ENCODE measurements around the gene GLIS2. TPM values are rescaled to one million over a fixed set of nuclear protein-coding genes. Genes with fewer than 3 reads are reported as not detected.

GLIS2 gene
- total and polyA plus RNA-seq, 4 donors: 0.68 to 1.4 (median 1.1) TPM

DNA sequence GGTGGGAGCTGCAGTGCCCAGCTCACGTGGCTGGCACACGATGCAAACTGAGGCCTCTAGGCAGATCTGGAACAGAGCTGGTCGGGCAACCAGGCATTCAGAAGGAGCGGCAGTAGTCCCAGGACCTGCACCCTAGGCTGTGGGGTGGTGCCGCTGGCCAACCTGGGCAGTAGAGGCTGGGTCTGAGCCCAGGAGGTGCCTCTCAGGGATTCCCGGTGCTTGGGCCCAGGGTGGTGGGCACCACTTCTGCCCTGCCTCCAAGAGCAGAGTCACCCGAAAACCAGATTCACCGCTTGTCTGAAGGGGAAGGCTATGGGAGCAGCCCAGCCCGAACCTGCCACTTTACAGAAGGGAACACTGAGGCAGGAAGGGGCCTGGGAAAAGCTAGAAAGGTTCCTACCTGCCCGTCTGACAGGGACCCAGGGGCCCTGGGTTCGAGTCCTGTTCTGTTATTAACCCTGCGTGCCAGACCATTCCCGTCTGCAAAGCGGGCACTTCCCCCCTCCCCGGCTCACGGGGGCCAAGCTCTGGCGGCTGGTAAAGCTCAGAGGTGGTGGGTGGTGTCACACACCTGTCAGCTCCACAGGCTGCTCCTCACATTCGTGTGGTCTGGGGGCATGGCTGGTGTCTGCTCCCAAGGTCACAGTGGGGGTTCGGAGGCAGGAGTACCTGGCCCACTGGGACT lies 16.9 kb downstream of the GLIS2 start:
- Histone ChIP-seq H3K36me3 (ENCODE audit: control insufficient read depth in 4 of 4, insufficient read depth in 3 of 4, low read depth in 1 of 4, low read length in 3 of 4) (peaks cover 0 to 2% (median 0%) of the 10 kb centered on the region in 4 donors), H3K4me3 (ENCODE audit: low read depth in 1 of 3, low read length in 3 of 3) (no peak overlapping the region), H3K9ac (ENCODE audit: low read depth in 1 of 2, low read length in 2 of 2) (no peak overlapping the region), H3K4me1 (ENCODE audit: control insufficient read depth in 4 of 4, insufficient read depth in 4 of 4, low read length in 3 of 4) (peaks cover 5 to 18% (median 11%) of the 10 kb centered on the region in 4 donors), H3K27ac (ENCODE audit: low read depth in 1 of 2, low read length in 2 of 2) (no peak overlapping the region), H3K9me3 (ENCODE audit: control insufficient read depth in 4 of 4, low read length in 3 of 4) (no peaks in the 10 kb centered on the region), H3K27me3 (ENCODE audit: control insufficient read depth in 4 of 4, insufficient read depth in 4 of 4, low read length in 3 of 4) (no peaks in the 10 kb centered on the region)
- TF ChIP-seq, protein P1, sequence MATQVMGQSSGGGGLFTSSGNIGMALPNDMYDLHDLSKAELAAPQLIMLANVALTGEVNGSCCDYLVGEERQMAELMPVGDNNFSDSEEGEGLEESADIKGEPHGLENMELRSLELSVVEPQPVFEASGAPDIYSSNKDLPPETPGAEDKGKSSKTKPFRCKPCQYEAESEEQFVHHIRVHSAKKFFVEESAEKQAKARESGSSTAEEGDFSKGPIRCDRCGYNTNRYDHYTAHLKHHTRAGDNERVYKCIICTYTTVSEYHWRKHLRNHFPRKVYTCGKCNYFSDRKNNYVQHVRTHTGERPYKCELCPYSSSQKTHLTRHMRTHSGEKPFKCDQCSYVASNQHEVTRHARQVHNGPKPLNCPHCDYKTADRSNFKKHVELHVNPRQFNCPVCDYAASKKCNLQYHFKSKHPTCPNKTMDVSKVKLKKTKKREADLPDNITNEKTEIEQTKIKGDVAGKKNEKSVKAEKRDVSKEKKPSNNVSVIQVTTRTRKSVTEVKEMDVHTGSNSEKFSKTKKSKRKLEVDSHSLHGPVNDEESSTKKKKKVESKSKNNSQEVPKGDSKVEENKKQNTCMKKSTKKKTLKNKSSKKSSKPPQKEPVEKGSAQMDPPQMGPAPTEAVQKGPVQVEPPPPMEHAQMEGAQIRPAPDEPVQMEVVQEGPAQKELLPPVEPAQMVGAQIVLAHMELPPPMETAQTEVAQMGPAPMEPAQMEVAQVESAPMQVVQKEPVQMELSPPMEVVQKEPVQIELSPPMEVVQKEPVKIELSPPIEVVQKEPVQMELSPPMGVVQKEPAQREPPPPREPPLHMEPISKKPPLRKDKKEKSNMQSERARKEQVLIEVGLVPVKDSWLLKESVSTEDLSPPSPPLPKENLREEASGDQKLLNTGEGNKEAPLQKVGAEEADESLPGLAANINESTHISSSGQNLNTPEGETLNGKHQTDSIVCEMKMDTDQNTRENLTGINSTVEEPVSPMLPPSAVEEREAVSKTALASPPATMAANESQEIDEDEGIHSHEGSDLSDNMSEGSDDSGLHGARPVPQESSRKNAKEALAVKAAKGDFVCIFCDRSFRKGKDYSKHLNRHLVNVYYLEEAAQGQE (IDR thresholded peaks at IDR 0.05): no peak
- TF ChIP-seq RAD21 (IDR thresholded peaks at IDR 0.05) (no peak), NR2F2 (IDR thresholded peaks at IDR 0.05) (no peak), FOXA1 (IDR thresholded peaks at IDR 0.05) (no peak), SP1 (IDR thresholded peaks at IDR 0.05) (no peak), HNF4G (IDR thresholded peaks at IDR 0.05) (no peak), YY1 (IDR thresholded peaks at IDR 0.05) (no peak), TAF1 (conservative IDR thresholded peaks at IDR 0.05) (no peak), JUND (IDR thresholded peaks at IDR 0.05) (no peak)
- TF ChIP-seq, protein P2, sequence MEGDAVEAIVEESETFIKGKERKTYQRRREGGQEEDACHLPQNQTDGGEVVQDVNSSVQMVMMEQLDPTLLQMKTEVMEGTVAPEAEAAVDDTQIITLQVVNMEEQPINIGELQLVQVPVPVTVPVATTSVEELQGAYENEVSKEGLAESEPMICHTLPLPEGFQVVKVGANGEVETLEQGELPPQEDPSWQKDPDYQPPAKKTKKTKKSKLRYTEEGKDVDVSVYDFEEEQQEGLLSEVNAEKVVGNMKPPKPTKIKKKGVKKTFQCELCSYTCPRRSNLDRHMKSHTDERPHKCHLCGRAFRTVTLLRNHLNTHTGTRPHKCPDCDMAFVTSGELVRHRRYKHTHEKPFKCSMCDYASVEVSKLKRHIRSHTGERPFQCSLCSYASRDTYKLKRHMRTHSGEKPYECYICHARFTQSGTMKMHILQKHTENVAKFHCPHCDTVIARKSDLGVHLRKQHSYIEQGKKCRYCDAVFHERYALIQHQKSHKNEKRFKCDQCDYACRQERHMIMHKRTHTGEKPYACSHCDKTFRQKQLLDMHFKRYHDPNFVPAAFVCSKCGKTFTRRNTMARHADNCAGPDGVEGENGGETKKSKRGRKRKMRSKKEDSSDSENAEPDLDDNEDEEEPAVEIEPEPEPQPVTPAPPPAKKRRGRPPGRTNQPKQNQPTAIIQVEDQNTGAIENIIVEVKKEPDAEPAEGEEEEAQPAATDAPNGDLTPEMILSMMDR (IDR thresholded peaks at IDR 0.05; ENCODE audit: low read depth, low read length, missing input control): no peak
- TF ChIP-seq, protein P3, sequence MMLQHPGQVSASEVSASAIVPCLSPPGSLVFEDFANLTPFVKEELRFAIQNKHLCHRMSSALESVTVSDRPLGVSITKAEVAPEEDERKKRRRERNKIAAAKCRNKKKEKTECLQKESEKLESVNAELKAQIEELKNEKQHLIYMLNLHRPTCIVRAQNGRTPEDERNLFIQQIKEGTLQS (IDR thresholded peaks at IDR 0.05): no peak
- WGBS: 79% methylated on average over 19 of the region's 19 CpGs
- no peak for DNase-seq (ENCODE audit: low spot score)

DNA sequence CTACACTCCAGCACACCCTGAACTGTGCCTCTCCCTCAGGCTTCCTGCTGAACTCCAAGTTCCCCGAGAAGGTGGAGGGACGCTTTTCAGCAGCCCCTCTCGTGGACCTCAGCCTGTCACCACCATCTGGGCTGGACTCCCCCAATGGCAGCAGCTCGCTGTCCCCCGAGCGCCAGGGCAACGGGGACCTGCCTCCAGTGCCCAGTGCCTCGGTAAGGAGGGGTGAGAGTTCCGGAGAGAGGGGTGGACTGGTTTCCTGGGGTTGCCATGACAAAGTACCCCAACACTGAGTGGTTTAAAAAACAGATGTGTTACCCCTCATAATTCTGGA lies 17.4 kb downstream of the GLIS2 start:
- H3K36me3 ChIP-seq (ENCODE audit: control insufficient read depth in 4 of 4, insufficient read depth in 3 of 4, low read depth in 1 of 4, low read length in 3 of 4): peaks cover 0 to 2% (median 0%) of the 10 kb centered on the region in 4 donors

More for the DNA sequence above, 17.4 kb downstream of the GLIS2 start:
- Histone ChIP-seq H3K4me1 (ENCODE audit: control insufficient read depth in 4 of 4, insufficient read depth in 4 of 4, low read length in 3 of 4) (peaks cover 5 to 13% (median 7%) of the 10 kb centered on the region in 4 donors), H3K4me3 (ENCODE audit: low read depth in 1 of 3, low read length in 3 of 3) (no peak overlapping the region), H3K27ac (ENCODE audit: low read depth in 1 of 2, low read length in 2 of 2) (no peak overlapping the region), H3K27me3 (ENCODE audit: control insufficient read depth in 4 of 4, insufficient read depth in 4 of 4, low read length in 3 of 4) (no peaks in the 10 kb centered on the region), H3K9ac (ENCODE audit: low read depth in 1 of 2, low read length in 2 of 2) (no peak overlapping the region), H3K9me3 (ENCODE audit: control insufficient read depth in 4 of 4, low read length in 3 of 4) (no peaks in the 10 kb centered on the region)
- DNase-seq (ENCODE audit: low spot score): no peak
- 79% methylated on average over 9 of the region's 9 CpGs for WGBS
- no peak for TF ChIP-seq GABPA (IDR thresholded peaks at IDR 0.05 in 1 of 2, conservative IDR thresholded peaks at IDR 0.05 in 1 of 2)
- TF ChIP-seq, protein P2 (IDR thresholded peaks at IDR 0.05; ENCODE audit: low read depth, low read length, missing input control): no peak
- TF ChIP-seq, protein P4, sequence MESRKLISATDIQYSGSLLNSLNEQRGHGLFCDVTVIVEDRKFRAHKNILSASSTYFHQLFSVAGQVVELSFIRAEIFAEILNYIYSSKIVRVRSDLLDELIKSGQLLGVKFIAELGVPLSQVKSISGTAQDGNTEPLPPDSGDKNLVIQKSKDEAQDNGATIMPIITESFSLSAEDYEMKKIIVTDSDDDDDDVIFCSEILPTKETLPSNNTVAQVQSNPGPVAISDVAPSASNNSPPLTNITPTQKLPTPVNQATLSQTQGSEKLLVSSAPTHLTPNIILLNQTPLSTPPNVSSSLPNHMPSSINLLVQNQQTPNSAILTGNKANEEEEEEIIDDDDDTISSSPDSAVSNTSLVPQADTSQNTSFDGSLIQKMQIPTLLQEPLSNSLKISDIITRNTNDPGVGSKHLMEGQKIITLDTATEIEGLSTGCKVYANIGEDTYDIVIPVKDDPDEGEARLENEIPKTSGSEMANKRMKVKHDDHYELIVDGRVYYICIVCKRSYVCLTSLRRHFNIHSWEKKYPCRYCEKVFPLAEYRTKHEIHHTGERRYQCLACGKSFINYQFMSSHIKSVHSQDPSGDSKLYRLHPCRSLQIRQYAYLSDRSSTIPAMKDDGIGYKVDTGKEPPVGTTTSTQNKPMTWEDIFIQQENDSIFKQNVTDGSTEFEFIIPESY (IDR thresholded peaks at IDR 0.05): no peak
- no peak for TF ChIP-seq HNF4A (conservative IDR thresholded peaks at IDR 0.05)
- TF ChIP-seq, protein P1 (IDR thresholded peaks at IDR 0.05): no peak
- no peak for TF ChIP-seq SP1 (IDR thresholded peaks at IDR 0.05)

Data from liver (tissue), 9 donors.